Measurements from ENCODE around the gene NRSN1.

NRSN1 gene

GRCh38 chr6:24186349-24186748 is 60.3 kb downstream of the NRSN1 start:
- H3K4me3 ChIP-seq (ENCODE audit: low read depth, low read length): no peak overlapping the region
- no peak for TF ChIP-seq CTCF (IDR thresholded peaks at IDR 0.05; ENCODE audit: low read depth, low read length)

- no peak for TF ChIP-seq CTCF (IDR thresholded peaks at IDR 0.05; ENCODE audit: low read depth, low read length)
- no peak overlapping the region for H3K4me3 ChIP-seq (ENCODE audit: low read depth, low read length)
Measured at GRCh38 chr6:24187965-24188577, 62.1 kb downstream of the NRSN1 start.

- TF ChIP-seq CTCF (IDR thresholded peaks at IDR 0.05; ENCODE audit: low read depth, low read length): no peak
- no peak overlapping the region for H3K4me3 ChIP-seq (ENCODE audit: low read depth, low read length)
Measured at GRCh38 chr6:24188578-24189080, 62.6 kb downstream of the NRSN1 start.

GRCh38 chr6:24191346-24191745 is 65.3 kb downstream of the NRSN1 start:
- no peak overlapping the region for H3K4me3 ChIP-seq (ENCODE audit: low read depth, low read length)
- TF ChIP-seq CTCF (IDR thresholded peaks at IDR 0.05; ENCODE audit: low read depth, low read length): no peak

- TF ChIP-seq CTCF (IDR thresholded peaks at IDR 0.05; ENCODE audit: low read depth, low read length): no peak
- no peak overlapping the region for H3K4me3 ChIP-seq (ENCODE audit: low read depth, low read length)
Measured at GRCh38 chr6:24193364-24193763, 67.3 kb downstream of the NRSN1 start.

- H3K4me3 ChIP-seq (ENCODE audit: low read depth, low read length): no peak overlapping the region
- TF ChIP-seq CTCF (IDR thresholded peaks at IDR 0.05; ENCODE audit: low read depth, low read length): no peak
Measured at GRCh38 chr6:24194978-24195700, 69.1 kb downstream of the NRSN1 start.
